Esophagus muscularis mucosa (tissue), 4 donors: ENCODE measurements around the gene EFCC1. TPM values are rescaled to one million over a fixed set of nuclear protein-coding genes. Genes with fewer than 3 reads are reported as not detected.

Source experiments
- DNase-seq: peaks from one replicate; pipeline ENCODE4 v3.0.0-alpha.2; 2017; ENCODE audit errors: extremely low spot score
- H3K27ac ChIP-seq, 4 donors: fragments of 200-600 bp; sonication (generic); replicated peaks in 1 of 4; 1 replicate in 3 of 4; 2 replicates in 1 of 4; pipeline ENCODE4 v1.5.1; 2016 to 2019; ENCODE audit warnings: mild to moderate bottlenecking in 1 of 4
- H3K27me3 ChIP-seq, 4 donors: fragments of 200-600 bp; sonication (generic); one replicate each; pipeline versions ENCODE4 v1.5.1 to v1.6.0; 2016 to 2019
- H3K36me3 ChIP-seq, 4 donors: fragments of 200-600 bp; sonication (generic); one replicate each; pipeline ENCODE4 v1.5.1; 2016 to 2019
- H3K4me1 ChIP-seq, 4 donors: fragments of 200-600 bp; sonication (generic); one replicate each; pipeline ENCODE4 v1.5.1; 2016 to 2019
- H3K4me3 ChIP-seq, 4 donors: fragments of 200-600 bp; sonication (generic); 1 replicate in 2 of 4; 2 replicates in 2 of 4; pipeline ENCODE4 v1.5.1; 2016 to 2019; ENCODE audit warnings: mild to moderate bottlenecking in 4 of 4, moderate library complexity in 1 of 4
- H3K9me3 ChIP-seq, 4 donors: fragments of 200-600 bp; sonication (generic); 1 replicate in 3 of 4; 2 replicates in 1 of 4; pipeline ENCODE4 v1.5.1; 2016 to 2019
- CTCF ChIP-seq, 3 experiments: fragments of 200-600 bp in 2 of 3; fragments of 450-650 bp in 1 of 3; sonication (generic) in 2 of 3; IDR thresholded peaks; one replicate each; pipeline ENCODE4 v1.5.1; 2017 to 2019; ENCODE audit warnings: antibody characterized with exemption in 3 of 3, mild to moderate bottlenecking in 2 of 3, moderate library complexity in 1 of 3
- EP300 ChIP-seq: sonication (generic); formaldehyde crosslinking; IDR thresholded peaks from one replicate; pipeline ENCODE4 v1.6.1; 2017; ENCODE audit warnings: antibody characterized with exemption
- POLR2A ChIP-seq: fragments of 450-650 bp; IDR thresholded peaks from one replicate; pipeline ENCODE4 v1.6.1; 2017; ENCODE audit warnings: antibody characterized with exemption, moderate library complexity, mild to moderate bottlenecking, low read depth
- POLR2AphosphoS5 ChIP-seq, 2 donors: sonication (generic); formaldehyde crosslinking; IDR thresholded peaks; one replicate each; pipeline ENCODE4 v1.6.1; 2017; ENCODE audit warnings: antibody characterized with exemption in 2 of 2
- WGBS: methylation state at CpG from one replicate; pipeline ENCODE4 v1.1.5; 2018; 5-methylcytosine and 5-hydroxymethylcytosine counted together
- intact Hi-C: fragments of 100-400 bp; cut with DNase I; formaldehyde crosslinking; loops from one replicate; pipeline ENCODE4 v1.15.1; 2023
- total RNA-seq, 4 donors: library from RNA; depleted of rRNA; stranded (reverse); fragments of >200 nt; gene quantifications; one replicate each; pipeline versions ENCODE4 v1.1.0 to v1.2.1, GENCODE V29; 2016

Gene EFCC1
- total RNA-seq, 4 donors from 2014 or later = 5.8 to 15.8 (median 7.9) TPM

- Histone ChIP-seq H3K9me3 (peaks cover 0 to 8% (median 2%) of the 10 kb centered on the region in 4 donors), H3K4me3 (no peak overlapping the region), H3K27ac (no peak overlapping the region), H3K4me1 (peaks cover 12 to 16% (median 15%) of the 10 kb centered on the region in 4 donors), H3K27me3 (peaks cover 0 to 21% (median 4%) of the 10 kb centered on the region in 4 donors), H3K36me3 (no peaks in the 10 kb centered on the region)
- intact Hi-C loops = no loop called here
- TF ChIP-seq POLR2AphosphoS5 (IDR thresholded peaks at IDR 0.05) = no peak
- TF ChIP-seq CTCF (IDR thresholded peaks at IDR 0.05) = no peak
- no peak for TF ChIP-seq EP300
- TF ChIP-seq POLR2A = no peak
- WGBS = 92% methylated on average over 22 of the region's 46 CpGs
- no peak for DNase-seq
These were observed 45.8 kb downstream of the EFCC1 start for GRCh38 chr3:129046732-129047552.

- intact Hi-C loops = no loop called here
- H3K4me1 ChIP-seq = peaks cover 16 to 22% (median 21%) of the 10 kb centered on the region in 4 donors
- no peaks in the 10 kb centered on the region for H3K36me3 ChIP-seq
- 98% methylated on average over 6 of the region's 6 CpGs for WGBS
- H3K9me3 ChIP-seq = peaks cover 0 to 8% (median 2%) of the 10 kb centered on the region in 4 donors
- no peak overlapping the region for H3K4me3 ChIP-seq
- no peak for TF ChIP-seq POLR2A
- TF ChIP-seq CTCF (IDR thresholded peaks at IDR 0.05) = no peak
- no peak for TF ChIP-seq POLR2AphosphoS5 (IDR thresholded peaks at IDR 0.05)
- no peak for TF ChIP-seq EP300
- H3K27ac ChIP-seq = no peak overlapping the region
- peaks cover 0 to 21% (median 4%) of the 10 kb centered on the region in 4 donors for H3K27me3 ChIP-seq
- DNase-seq = no peak
These were observed 46.4 kb downstream of the EFCC1 start for GRCh38 chr3:129047553-129047839.

- no peak overlapping the region for H3K27ac ChIP-seq
- H3K4me3 ChIP-seq = no peak overlapping the region
- WGBS = 96% methylated on average over 12 of the region's 12 CpGs
- TF ChIP-seq POLR2A = no peak
- TF ChIP-seq EP300 = no peak
- no peak for TF ChIP-seq CTCF (IDR thresholded peaks at IDR 0.05)
- TF ChIP-seq POLR2AphosphoS5 (IDR thresholded peaks at IDR 0.05) = no peak
- H3K9me3 ChIP-seq = peaks cover 0 to 4% (median 2%) of the 10 kb centered on the region in 4 donors
- H3K27me3 ChIP-seq = peaks cover 0 to 11% (median 3%) of the 10 kb centered on the region in 4 donors
- DNase-seq = no peak
- peaks cover 26 to 34% (median 33%) of the 10 kb centered on the region in 4 donors for H3K4me1 ChIP-seq
- intact Hi-C loops = loop anchor here (5.0 kb wide), 2 partner anchors 78 to 197 kb away; partner anchors contain the start of gene COPG1
- no peaks in the 10 kb centered on the region for H3K36me3 ChIP-seq
These were observed 49.6 kb downstream of the EFCC1 start for GRCh38 chr3:129050556-129051295.

- 64% methylated on average over 5 of the region's 5 CpGs for WGBS
These were observed 50.8 kb downstream of the EFCC1 start for GRCh38 chr3:129051871-129052340.

More at GRCh38 chr3:129051871-129052340, 50.8 kb downstream of the EFCC1 start:
- intact Hi-C loops = loop anchor here (5.0 kb wide), 2 partner anchors 80 to 195 kb away; partner anchors contain the start of gene COPG1
- Histone ChIP-seq H3K27me3 (no peaks in the 10 kb centered on the region), H3K9me3 (peaks cover 0 to 4% (median 2%) of the 10 kb centered on the region in 4 donors), H3K4me3 (no peak overlapping the region), H3K4me1 (peaks cover 20 to 27% (median 26%) of the 10 kb centered on the region in 4 donors), H3K27ac (peak overlapping the region; percentile 60 to 76 (median 71)), H3K36me3 (no peaks in the 10 kb centered on the region)
- DNase-seq = no peak
- TF ChIP-seq POLR2AphosphoS5 (IDR thresholded peaks at IDR 0.05) (no peak), EP300 (no peak), POLR2A (no peak), CTCF (IDR thresholded peaks at IDR 0.05) (no peak)
